Activated effector memory CD4-positive, alpha-beta T cell treated with Interleukin-2 at 50 U/mL for 16 hours (primary cell): ENCODE results near the gene AKT2.

Experiments used
- DNase-seq: peaks from one replicate; pipeline ENCODE4 v3.0.0-alpha.2; 2020

Gene AKT2

DNA sequence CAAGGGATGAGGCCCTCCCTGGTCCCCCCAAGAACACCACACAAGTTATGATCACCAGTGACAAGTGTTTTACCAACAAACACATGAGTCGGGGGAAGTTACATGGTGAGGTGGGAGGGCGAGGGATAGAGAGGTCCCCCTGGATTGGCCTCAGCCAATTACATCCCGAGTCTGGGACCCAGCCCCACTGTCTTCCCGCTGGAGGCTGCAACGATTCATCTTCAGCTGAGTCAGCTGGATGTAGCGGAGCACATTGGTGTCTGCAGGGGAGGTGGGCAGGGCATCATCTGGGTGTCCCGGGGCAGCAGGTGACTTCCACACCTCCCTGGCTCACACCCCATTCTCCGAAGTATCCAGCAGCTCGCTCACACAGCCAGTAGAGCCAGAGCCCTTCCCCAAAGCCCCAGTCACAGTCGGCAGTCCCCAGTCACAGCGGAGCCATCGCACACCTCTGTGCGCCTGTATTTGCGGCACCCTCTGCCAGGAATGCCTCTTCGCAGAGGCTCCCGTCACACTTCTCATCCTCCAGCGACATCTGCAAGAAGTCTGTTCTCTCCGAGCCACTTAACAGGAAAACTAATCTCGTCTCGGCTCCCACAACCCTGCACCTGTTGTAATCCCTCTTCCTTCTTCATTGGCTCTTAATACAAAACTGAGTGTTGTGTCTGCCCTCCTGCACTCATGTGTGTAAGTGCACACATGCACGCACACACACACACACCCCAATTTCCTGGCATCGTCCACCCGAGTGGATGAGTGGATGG, 69.0 kb downstream of the AKT2 start:
- no peak for DNase-seq

- no peak for DNase-seq
Measured at GRCh38 chr19:40214936-40215335, 70.2 kb downstream of the AKT2 start.

DNA sequence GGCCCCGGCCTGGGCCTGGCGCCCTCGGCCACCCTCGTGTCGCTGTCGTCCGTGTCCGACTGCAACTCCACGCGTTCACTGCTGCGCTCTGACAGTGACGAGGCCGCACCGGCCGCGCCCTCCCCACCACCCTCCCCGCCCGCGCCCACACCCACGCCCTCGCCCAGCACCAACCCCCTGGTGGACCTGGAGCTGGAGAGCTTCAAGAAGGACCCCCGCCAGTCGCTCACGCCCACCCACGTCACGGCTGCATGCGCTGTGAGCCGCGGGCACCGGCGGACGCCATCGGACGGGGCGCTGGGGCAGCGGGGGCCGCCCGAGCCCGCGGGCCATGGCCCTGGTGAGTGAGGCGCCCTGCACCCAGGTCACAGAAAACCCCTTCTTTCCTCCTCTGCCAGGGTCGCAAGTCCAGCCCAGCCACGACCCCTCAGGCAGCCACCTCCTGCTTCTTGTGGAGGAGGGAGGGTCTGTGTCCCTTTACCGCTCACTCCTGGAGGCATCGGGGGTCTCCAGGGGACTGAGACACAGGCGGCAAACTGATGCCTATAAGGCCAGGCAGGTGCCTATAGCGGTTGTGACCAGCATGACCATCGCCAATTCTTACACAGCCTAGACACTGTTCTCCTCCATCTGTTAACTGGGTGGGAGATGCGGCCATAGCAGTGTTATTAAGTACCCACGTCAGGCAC, 71.1 kb downstream of the AKT2 start:
- DNase-seq = no peak

GRCh38 chr19:40213251-40213829, 71.8 kb downstream of the AKT2 start:
- no peak for DNase-seq

GRCh38 chr19:40210889-40211288, 74.3 kb downstream of the AKT2 start:
- no peak for DNase-seq

DNA sequence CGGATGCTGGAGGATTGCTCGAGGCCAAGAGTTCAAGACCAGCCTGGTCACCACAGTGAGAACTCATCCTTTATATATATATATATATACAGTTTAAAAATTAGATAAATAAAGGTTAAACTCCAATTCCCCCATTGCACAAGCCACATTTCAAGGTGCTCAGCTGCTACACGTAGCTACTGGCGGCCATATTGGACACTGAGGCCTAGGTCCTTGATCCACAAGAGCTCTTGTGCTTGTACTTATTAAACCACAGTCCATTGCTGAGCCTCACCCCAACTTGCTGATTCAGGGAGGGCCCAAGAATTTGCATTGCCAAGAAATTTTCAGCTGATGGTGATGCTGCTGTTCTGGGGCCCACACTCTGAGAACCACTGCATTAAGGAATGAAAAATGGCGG, 76.5 kb downstream of the AKT2 start:
- no peak for DNase-seq

- no peak for DNase-seq
Measured at GRCh38 chr19:40205760-40206159, 79.4 kb downstream of the AKT2 start.

GRCh38 chr19:40204381-40204780, 80.8 kb downstream of the AKT2 start:
- no peak for DNase-seq

DNA sequence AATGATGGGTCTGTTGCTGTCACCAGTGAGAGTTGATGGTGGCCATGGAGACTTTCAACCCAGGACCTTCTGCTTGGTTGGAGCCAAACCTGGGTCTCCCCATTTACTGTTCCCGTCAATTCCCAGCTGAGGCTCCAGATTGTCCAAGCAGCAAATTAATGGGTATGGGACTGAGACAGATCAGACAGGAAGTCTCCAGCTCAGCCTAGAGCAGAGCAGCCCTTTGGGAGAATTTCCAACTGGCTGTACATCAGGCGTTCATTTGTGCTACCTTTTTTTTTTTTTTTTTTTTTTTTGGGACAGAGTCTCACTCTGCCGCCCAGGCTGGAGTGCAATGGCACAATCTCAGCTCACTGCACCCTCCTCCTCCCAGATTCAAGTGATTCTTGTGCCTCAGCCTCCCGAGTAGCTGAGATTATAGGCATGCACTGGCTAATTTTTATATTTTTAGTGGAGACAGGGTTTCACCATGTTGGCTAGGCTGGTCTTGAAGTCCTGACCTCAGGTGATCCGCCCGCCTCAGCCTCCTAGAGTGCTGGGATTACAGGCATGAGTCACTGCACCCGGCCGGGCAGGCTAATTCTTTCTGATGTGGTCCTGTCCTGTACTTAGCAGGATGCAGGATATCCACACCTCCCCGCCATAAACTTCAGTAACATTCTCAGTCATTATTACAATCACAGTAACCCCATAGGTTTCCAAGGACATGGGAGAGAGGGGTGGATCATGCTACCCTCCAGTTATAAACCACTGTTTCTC, 84.6 kb downstream of the AKT2 start:
- DNase-seq = no peak

GRCh38 chr19:40198272-40198990, 86.7 kb downstream of the AKT2 start:
- DNase-seq = no peak

DNA sequence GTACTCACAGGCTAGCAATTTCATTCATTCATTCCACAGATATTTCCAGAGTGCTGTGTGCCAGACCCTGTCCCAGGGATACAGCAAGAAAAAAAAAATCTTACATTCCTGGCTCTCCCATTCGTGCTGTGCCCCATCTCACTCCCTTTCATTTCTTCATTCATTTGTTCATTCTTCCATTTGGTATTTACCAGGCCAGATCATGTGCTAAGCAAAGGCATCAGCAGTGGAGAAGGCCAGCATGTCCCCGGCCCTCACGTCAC, 91.6 kb downstream of the AKT2 start:
- DNase-seq = no peak

DNA sequence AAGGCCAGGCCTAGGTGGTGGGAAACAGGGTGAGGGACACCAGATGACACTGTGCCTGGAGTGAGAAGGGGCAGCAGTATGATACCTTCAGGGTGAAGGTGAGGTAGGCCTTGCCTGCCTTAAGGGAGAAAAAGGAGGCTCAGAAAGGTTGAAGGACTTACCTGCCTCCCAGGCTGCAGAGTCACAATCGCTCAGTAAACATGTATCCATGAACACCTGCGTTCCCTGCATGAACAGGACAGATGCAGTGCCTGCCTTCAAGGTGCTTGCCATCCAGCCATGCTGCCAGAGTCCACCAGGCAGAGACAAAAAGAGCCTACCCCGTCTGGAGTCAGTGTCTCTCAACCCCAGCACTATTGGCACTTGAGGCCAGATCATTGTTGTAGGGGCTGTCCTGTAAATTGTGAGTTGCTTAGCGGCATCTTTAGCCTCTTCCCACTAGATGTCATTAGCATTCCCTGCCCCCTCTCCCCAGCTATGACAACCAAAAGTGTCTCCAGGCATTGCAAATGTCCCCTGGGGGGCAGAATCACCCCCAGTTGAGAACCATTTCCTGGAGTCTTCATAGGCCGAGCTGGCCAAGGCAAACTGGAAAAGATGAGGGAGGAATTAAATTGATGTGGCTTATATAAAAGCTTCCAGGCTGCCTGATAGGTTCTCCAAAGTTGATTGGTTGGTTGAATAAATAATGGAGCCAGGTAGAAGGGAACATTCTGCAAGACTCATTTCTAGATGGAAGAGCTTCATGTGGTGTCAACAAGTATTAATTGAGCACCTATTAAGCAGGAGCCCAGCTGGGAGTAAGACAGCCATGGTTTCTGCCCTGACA, 92.2 kb downstream of the AKT2 start:
- DNase-seq = no peak

DNA sequence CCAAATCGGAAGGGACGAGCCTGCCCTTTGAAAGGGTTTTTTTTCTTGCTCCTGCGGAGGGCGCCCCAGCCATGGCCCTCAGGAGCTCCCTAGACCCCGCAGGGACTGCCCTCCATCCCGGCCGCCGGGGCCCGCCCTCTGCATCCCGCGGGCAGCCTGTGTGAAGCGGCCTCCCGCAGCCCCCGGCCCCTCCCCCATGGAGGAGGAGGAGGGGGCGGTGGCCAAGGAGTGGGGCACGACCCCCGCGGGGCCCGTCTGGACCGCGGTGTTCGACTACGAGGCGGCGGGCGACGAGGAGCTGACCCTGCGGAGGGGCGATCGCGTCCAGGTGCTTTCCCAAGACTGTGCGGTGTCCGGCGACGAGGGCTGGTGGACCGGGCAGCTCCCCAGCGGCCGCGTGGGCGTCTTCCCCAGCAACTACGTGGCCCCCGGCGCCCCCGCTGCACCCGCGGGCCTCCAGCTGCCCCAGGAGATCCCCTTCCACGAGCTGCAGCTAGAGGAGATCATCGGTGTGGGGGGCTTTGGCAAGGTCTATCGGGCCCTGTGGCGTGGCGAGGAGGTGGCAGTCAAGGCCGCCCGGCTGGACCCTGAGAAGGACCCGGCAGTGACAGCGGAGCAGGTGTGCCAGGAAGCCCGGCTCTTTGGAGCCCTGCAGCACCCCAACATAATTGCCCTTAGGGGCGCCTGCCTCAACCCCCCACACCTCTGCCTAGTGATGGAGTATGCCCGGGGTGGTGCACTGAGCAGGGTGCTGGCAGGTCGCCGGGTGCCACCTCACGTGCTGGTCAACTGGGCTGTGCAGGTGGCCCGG, 93.1 kb downstream of the AKT2 start:
- DNase-seq = no peak

GRCh38 chr19:40190891-40191835, 94.0 kb downstream of the AKT2 start, which contains the start of gene MAP3K10:
MAP3K10 (plus strand) TSS chr19:40191426; CDS start chr19:40192032, 606 bp downstream.
- peak; percentile 64 for DNase-seq

GRCh38 chr19:40184273-40184672, 100.9 kb downstream of the AKT2 start:
- no peak for DNase-seq
